GM23248 (cell line): Measurements from ENCODE around the gene TRPM7. TPM values are rescaled to one million over a fixed set of nuclear protein-coding genes. Genes with fewer than 3 reads are reported as not detected.
"Not testable (repeated sequence)": the region's sequence is repeated elsewhere in the genome, so short reads cannot be mapped to it uniquely, and the experiment has no call there.

Experiments used
- DNase-seq: peaks from one replicate; pipeline ENCODE4 v3.0.0-alpha.2; 2015
- H2AFZ ChIP-seq: fragments of 200-600 bp; sonication (generic); 2 replicates; pipeline ENCODE4 v1.6.1; 2016; ENCODE audit warnings: antibody characterized with exemption
- H3F3A ChIP-seq: fragments of 200-600 bp; sonication (generic); 2 replicates; pipeline ENCODE4 v1.6.1; 2016; ENCODE audit warnings: mild to moderate bottlenecking, antibody characterized with exemption, mixed run types; ENCODE audit not compliant: insufficient read depth
- H3K27ac ChIP-seq: fragments of 200-600 bp; sonication (generic); 2 replicates; pipeline ENCODE4 v1.5.1; 2016; ENCODE audit warnings: mild to moderate bottlenecking
- H3K27me3 ChIP-seq: fragments of 200-600 bp; sonication (generic); replicated peaks from 2 replicates; pipeline ENCODE4 v1.6.1; 2016; ENCODE audit warnings: mild to moderate bottlenecking; ENCODE audit not compliant: insufficient read depth
- H3K36me3 ChIP-seq: fragments of 200-600 bp; sonication (generic); 2 replicates; pipeline ENCODE4 v1.6.1; 2016; ENCODE audit warnings: low read depth, mild to moderate bottlenecking
- H3K4me1 ChIP-seq: fragments of 200-600 bp; sonication (generic); 2 replicates; pipeline ENCODE4 v1.6.1; 2016; ENCODE audit warnings: mild to moderate bottlenecking; ENCODE audit not compliant: insufficient read depth
- H3K4me2 ChIP-seq: fragments of 200-600 bp; sonication (generic); one replicate; pipeline ENCODE4 v1.6.1; 2016; ENCODE audit warnings: mild to moderate bottlenecking; ENCODE audit not compliant: unreplicated experiment
- H3K4me3 ChIP-seq: fragments of 200-600 bp; sonication (generic); 2 replicates; pipeline ENCODE4 v1.5.1; 2016; ENCODE audit warnings: mild to moderate bottlenecking
- H3K79me2 ChIP-seq: fragments of 200-600 bp; sonication (generic); 2 replicates; pipeline ENCODE4 v1.6.1; 2016; ENCODE audit warnings: mild to moderate bottlenecking; ENCODE audit not compliant: insufficient read depth
- H3K9ac ChIP-seq: fragments of 200-600 bp; sonication (generic); 2 replicates; pipeline ENCODE4 v1.6.1; 2016; ENCODE audit warnings: mild to moderate bottlenecking
- H3K9me2 ChIP-seq: fragments of 200-600 bp; sonication (generic); 2 replicates; pipeline ENCODE4 v1.6.1; 2016; ENCODE audit warnings: mixed run types, mild to moderate bottlenecking, moderate library complexity; ENCODE audit not compliant: insufficient read depth
- H3K9me3 ChIP-seq: fragments of 200-600 bp; sonication (generic); one replicate; pipeline ENCODE4 v1.6.1; 2017; ENCODE audit warnings: low read depth
- H4K20me1 ChIP-seq: fragments of 200-600 bp; sonication (generic); 2 replicates; pipeline ENCODE4 v1.6.0; 2016; ENCODE audit not compliant: insufficient read depth
- EZH2 ChIP-seq: fragments of 200-600 bp; sonication (generic); IDR thresholded peaks from 2 replicates; pipeline ENCODE4 v1.6.1; 2018; ENCODE audit warnings: antibody characterized with exemption, mild to moderate bottlenecking; ENCODE audit not compliant: insufficient read depth, poor library complexity, severe bottlenecking
- EZH2phosphoT487 ChIP-seq: fragments of 200-600 bp; sonication (generic); IDR thresholded peaks from 2 replicates; pipeline ENCODE4 v1.6.1; 2018; ENCODE audit warnings: antibody characterized with exemption, moderate library complexity, mild to moderate bottlenecking, low read depth; ENCODE audit not compliant: insufficient read depth
- WGBS, 2 experiments: methylation state at CpG; one replicate each; pipeline ENCODE4 v1.1.6; 2015 to 2017; ENCODE audit warnings: low lambda C conversion rate in 2 of 2, low coverage in 1 of 2; ENCODE audit errors: missing lambda C conversion rate in 2 of 2; 5-methylcytosine and 5-hydroxymethylcytosine counted together
- in situ Hi-C: fragments of 300-500 bp; cut with MboI; formaldehyde crosslinking; loops from 2 replicates; pipeline ENCODE4 v1.15.0; 2020
- polyA plus RNA-seq: library from polyadenylated mRNA; unstranded; fragments of >200 nt; fragmentation: Nextera tagmentation; extraction: Ambion mirVana; gene quantifications from 2 replicates; pipeline ENCODE4 v1.2.1, GENCODE V29; 2016
- total RNA-seq: library from RNA; depleted of rRNA; stranded (reverse); fragments of >200 nt; shearing (Covaris generic); gene quantifications from 2 replicates; pipeline ENCODE4 v1.2.3, GENCODE V29; 2014

TRPM7 gene
- total and polyA plus RNA-seq, 2 experiments from 2014 or later = 15.5 to 38.4 TPM

DNA sequence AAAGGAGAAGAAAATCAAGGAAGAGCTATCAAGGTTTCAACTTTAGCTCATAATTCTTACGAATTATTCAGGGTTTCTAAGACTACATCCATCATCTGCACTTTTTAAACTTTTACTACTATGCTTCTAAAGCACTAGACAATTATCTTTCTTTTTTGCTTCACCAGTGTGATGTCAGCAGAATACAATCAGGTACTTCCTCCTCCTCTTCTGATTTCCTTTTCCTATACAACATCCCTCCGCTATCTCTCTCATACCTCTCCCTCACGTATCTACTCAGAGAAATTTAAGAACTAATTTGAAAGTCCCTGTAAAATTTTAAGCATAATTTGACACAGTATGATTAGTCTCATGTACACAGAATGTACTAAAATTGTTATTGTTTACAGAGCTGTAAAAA lies 92.8 kb downstream of the TRPM7 start:
- 0 out of 2 replicates have a peak, but pooled peaks cover 5% of the 10 kb centered on the region for H3K79me2 ChIP-seq
- peaks cover 79% of the 10 kb centered on the region for H3K36me3 ChIP-seq
- H3K4me3 ChIP-seq = no peak overlapping the region
- H3K9ac ChIP-seq = no peak overlapping the region
- H3K9me3 ChIP-seq = no peaks in the 10 kb centered on the region
- in situ Hi-C loops = no loop called here
- WGBS, 2 experiments = 89 to 96% methylated on average over 3 of the region's 3 CpGs
- TF ChIP-seq EZH2 = no peak
- no peak for TF ChIP-seq EZH2phosphoT487
- DNase-seq = no peak
- H3F3A ChIP-seq = no peaks in the 10 kb centered on the region
- H3K4me1 ChIP-seq = no peaks in the 10 kb centered on the region
- H4K20me1 ChIP-seq = no peaks in the 10 kb centered on the region
- H3K4me2 ChIP-seq = no peak overlapping the region
- no peak overlapping the region for H3K27ac ChIP-seq
- no peak overlapping the region for H2AFZ ChIP-seq
- H3K9me2 ChIP-seq = no peaks in the 10 kb centered on the region
- no peaks in the 10 kb centered on the region for H3K27me3 ChIP-seq

DNA sequence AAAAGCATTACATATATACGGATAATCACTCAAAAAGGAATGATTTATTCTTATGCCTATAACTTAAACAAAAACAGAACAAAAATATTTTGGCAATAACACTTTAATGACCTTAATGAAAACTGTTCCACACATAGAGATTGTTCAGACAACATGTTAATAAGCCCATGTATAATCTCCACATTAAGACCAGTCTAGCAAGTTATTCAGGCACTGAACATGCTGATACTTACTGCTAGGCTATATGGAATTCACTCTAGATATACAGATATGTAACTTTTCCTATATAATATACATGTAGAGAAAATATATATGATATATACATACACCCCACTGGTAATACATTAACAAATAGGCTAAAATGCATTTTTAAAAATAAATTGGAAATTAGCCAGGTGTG lies 96.3 kb downstream of the TRPM7 start:
- 92 to 100% methylated on average over 1 of the region's 1 CpG for WGBS, 2 experiments

DNA sequence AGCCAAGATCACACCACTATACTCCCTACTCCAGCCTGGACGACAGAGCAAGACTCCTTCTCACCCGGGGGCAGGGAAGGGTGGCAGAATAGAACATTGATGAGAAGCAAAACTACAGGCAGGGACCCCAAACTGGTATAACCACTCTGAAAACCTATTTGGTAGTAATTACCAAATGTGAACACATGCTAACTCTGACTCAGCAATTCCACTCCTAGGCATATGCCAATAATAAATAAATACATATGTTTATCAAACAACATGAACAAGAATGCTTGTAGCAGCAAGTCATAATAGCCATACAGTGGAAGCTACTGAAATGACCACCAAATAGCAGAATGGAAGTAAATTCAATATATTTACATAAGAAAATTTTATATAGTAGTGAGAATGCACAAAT lies 109.1 kb downstream of the TRPM7 start:
- Histone ChIP-seq H2AFZ (no peak overlapping the region), H3K79me2 (no peaks in the 10 kb centered on the region), H3K9me2 (no peaks in the 10 kb centered on the region), H3K27me3 (no peaks in the 10 kb centered on the region), H3K9me3 (no peaks in the 10 kb centered on the region), H3F3A (peaks cover 5% of the 10 kb centered on the region; the same call in 1 of the 2 replicates), H3K4me2 (no peak overlapping the region), H3K4me1 (peaks cover 6% of the 10 kb centered on the region; the same call in 1 of the 2 replicates), H3K27ac (no peak overlapping the region), H3K9ac (no peak overlapping the region), H4K20me1 (no peaks in the 10 kb centered on the region), H3K36me3 (peaks cover 75% of the 10 kb centered on the region), H3K4me3 (no peak overlapping the region)
- no peak for DNase-seq
- 88% methylated on average over 2 of the region's 2 CpGs for WGBS, 2 experiments
- TF ChIP-seq EZH2 (no peak), EZH2phosphoT487 (no peak)
- in situ Hi-C loops = no loop called here

More for the DNA sequence above, 96.3 kb downstream of the TRPM7 start:
- in situ Hi-C loops = no loop called here
- Histone ChIP-seq H3K27ac (no peak overlapping the region), H3K36me3 (peaks cover 81% of the 10 kb centered on the region), H3F3A (no peaks in the 10 kb centered on the region), H2AFZ (no peak overlapping the region), H3K9me3 (no peaks in the 10 kb centered on the region), H3K4me1 (no peaks in the 10 kb centered on the region), H3K4me2 (no peak overlapping the region), H3K4me3 (no peak overlapping the region), H3K9me2 (no peaks in the 10 kb centered on the region), H3K27me3 (no peaks in the 10 kb centered on the region), H4K20me1 (no peaks in the 10 kb centered on the region), H3K79me2 (no peaks in the 10 kb centered on the region), H3K9ac (no peak overlapping the region)
- TF ChIP-seq EZH2phosphoT487 (no peak), EZH2 (no peak)
- no peak for DNase-seq

DNA sequence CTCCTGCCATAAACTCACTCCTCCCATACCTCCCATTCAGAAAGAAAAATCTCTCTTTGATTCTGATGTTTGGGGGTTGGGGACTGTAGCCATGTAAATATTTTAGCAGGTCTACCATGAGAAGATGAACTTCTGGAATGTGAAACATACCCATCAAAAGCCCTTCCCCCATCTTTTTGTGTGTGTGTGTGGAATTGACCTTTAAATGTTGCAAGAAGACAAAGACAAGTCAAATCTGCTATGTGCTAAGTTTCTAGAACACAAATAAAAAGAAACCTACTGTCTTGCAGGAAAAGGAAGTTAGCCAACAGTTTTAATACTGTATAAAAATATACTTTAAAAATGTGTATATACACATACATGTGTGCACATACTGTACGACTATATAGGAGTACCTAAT lies 110.4 kb downstream of the TRPM7 start:
- no peaks in the 10 kb centered on the region for H3K79me2 ChIP-seq
- no peak overlapping the region for H2AFZ ChIP-seq
- H3K27ac ChIP-seq = no peak overlapping the region
- TF ChIP-seq EZH2 (no peak), EZH2phosphoT487 (no peak)
- WGBS, 2 experiments = 100% methylated on average over 1 of the region's 1 CpG
- H3K4me1 ChIP-seq = peaks cover 6% of the 10 kb centered on the region; the same call in 1 of the 2 replicates
- H3F3A ChIP-seq = peaks cover 5% of the 10 kb centered on the region; the same call in 1 of the 2 replicates
- no peak overlapping the region for H3K9ac ChIP-seq
- H3K9me3 ChIP-seq = no peaks in the 10 kb centered on the region
- H4K20me1 ChIP-seq = no peaks in the 10 kb centered on the region
- peak; percentile 3 for DNase-seq
- in situ Hi-C loops = no loop called here
- no peaks in the 10 kb centered on the region for H3K9me2 ChIP-seq
- H3K4me3 ChIP-seq = no peak overlapping the region
- no peaks in the 10 kb centered on the region for H3K27me3 ChIP-seq
- peaks cover 77% of the 10 kb centered on the region for H3K36me3 ChIP-seq
- no peak overlapping the region for H3K4me2 ChIP-seq

DNA sequence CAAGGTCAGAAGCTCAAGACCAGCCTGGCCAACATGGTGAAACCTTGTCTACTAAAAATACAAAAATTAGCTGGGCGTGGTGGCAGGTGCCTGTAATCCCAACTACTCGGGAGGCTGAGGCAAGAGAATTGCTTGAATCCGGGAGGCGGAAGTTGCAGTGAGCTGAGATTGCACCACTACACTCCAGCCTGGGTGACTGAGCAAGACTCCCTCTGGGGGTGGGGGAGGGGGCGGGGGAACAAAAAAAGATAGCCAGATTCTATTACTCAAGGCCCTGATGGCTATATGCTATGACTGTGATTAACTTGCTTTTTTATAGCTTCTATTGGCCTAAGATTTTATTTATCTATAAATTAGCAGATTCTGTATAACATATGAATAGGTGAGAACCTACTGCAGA lies 112.8 kb downstream of the TRPM7 start:
- WGBS, 2 experiments = 92 to 93% methylated on average over 4 to 5 of the region's 5 CpGs
- H3K9me2 ChIP-seq, H3K4me3 ChIP-seq, H3K9me3 ChIP-seq, H3K4me1 ChIP-seq, H4K20me1 ChIP-seq, DNase-seq, H2AFZ ChIP-seq, H3K27me3 ChIP-seq, in situ Hi-C loops, H3K9ac ChIP-seq, H3F3A ChIP-seq, H3K27ac ChIP-seq, H3K4me2 ChIP-seq, H3K79me2 ChIP-seq: not testable (repeated sequence)
- peaks cover 85% of the 10 kb centered on the region for H3K36me3 ChIP-seq
